ENCODE results near the gene XXYLT1. TPM values are rescaled to one million over a fixed set of nuclear protein-coding genes. Genes with fewer than 3 reads are reported as not detected.
"Not testable (repeated sequence)": the region's sequence is repeated elsewhere in the genome, so short reads cannot be mapped to it uniquely, and the experiment has no call there.

XXYLT1 gene
- total RNA-seq, 1 donor from 2014 or later, result 2.1 TPM

DNA sequence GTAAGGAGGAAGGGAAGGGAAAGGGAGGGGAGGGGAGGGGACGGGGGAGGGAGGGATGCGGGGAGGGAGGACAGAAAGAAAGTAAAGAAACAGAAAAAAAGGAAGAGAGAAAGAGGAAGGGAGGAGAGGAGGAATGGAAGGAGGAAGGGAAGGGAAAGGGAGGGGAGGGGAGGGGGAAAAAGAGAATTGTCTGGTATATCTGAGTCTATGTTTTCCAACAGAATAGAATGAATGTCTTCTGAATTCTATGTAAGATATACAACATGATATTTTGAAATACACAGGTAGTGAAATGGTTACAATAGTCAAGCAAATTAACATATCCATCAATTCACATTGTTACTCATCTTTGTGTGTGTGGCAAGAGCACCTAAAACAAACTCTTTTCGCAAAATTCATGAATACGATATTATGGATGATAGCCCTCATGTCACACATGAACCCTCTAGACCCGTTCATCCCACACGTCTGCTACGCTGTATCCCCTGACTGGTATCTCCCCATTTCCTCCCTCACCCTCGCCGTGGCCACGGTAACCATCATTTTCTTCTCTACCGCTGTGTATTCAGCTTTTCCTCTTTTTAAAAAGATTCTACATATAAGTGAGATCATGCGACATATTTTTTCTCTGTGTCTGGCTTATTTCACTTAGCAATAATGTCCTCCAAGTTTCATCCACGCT lies 168.9 kb downstream of the XXYLT1 start:
- intact Hi-C loops (cut with micrococcal nuclease), result loop anchor here (5.0 kb wide), 1 partner anchor 415 kb away; the partner anchor contains the start of gene FAM43A
- DNase-seq (no peak), ATAC-seq (no peak)

DNA sequence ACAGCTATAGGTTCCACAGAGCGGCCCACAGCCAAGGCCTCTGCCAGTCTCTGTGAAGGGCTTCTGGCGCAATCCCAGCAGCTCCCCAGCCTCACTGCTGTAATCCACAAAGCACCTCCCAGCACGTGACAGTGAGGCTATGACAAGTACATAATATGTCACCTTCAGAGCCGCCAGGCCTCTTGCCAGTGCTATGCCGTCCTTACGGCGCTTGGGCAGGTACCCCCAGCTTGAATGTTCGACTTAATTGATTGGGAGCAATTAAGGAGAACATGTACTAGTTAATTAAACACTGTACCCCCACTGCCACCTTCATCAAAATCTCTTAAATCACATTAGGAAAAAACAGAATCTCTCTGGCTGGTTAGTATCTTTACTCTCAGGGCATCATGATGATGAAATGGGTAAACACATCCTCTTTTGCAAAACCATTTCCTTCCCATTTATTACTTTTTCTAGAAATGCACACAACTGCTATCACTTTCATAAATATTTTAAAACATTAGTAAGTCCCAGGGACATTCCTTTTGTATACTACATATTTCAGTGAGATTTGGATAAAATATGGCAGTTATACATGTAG lies 169.9 kb downstream of the XXYLT1 start:
- intact Hi-C loops (cut with micrococcal nuclease), result loop anchor here (5.0 kb wide), 1 partner anchor 414 kb away; the partner anchor contains the start of gene FAM43A
- DNase-seq (peak; percentile 88), ATAC-seq (peak; percentile 81)

DNA sequence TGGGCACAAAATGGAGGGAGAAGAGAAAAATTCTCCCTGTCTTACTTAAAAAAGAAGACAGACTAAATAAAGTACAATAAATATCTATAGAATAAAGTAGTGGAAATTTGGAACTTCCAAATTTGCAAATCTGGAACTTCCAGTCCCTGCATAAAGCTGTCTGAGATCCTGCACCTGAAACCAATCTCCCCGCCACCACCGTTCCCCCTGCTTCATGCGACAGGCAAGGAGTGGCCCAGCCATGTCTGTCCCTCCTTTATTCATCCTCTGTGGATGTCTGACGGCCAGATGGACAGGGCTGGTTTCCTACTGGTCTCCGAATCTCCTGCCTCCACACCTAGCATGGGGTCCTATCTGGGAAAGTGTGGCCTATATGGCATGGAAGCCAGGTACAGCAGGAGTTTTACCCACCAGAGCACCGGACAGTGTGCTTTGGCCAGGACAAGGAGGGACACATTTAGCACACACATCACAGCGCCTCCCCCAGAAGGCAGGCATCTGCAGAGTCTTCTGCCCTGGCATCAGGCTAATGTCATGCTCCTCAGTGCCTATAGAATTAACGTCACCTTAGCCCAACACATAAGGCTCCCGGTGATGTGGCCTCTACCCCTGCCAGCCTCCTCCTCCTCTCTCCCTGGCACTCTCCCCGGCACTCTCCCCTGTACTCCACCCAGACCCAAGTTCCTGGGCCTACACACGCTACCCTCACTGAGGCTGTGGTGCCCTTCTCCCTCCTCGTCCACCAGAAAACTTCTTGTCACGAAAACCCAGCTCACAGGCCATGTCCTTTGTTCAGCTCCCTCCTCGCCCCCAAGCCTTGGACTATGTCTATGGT lies 170.8 kb downstream of the XXYLT1 start:
- intact Hi-C loops (cut with micrococcal nuclease), result loop anchor here (5.0 kb wide), 1 partner anchor 413 kb away; the partner anchor contains the start of gene FAM43A
- DNase-seq, result peak; percentile 18

DNA sequence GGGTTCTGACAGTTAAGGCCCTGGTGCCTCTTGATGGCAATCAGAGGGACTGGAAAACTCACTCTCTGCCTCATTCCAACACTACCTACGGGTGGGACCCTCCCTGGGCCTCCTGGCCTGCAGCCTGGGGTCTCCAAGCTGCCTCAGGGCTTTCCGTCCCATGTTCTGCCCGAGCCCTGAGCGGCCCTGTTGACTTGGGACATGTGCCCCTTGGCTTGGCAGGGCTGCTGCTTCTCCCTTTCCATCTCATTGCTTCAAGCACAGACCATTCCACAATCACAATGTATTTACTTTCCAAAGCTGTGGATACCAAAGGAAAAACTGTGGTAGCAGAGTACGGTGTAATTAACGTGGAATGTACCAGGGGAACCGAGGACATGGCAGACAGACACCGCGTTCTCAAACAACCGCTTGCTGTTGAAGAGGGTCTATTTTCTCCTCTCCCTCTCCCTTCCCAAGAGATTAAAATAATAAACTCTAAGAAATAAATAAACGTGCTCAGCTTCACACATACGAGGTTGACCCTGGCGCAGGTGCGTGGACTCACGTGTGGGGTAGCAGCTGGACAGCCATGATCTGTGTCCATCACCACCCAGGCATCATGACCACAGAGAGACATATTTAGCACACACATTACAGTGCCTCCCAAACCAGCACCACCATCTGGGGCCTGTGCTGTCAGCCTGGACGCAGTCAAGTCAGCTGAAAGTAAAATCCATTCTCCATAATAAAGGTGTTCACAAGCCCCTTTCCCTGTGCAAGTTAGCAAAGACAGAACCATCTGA lies 172.0 kb downstream of the XXYLT1 start:
- no peak for ATAC-seq
- peak; percentile 23 for DNase-seq
- intact Hi-C loops (cut with micrococcal nuclease), result no loop called here

More for the DNA sequence above, 170.8 kb downstream of the XXYLT1 start:
- peak; percentile 6 for ATAC-seq

DNA sequence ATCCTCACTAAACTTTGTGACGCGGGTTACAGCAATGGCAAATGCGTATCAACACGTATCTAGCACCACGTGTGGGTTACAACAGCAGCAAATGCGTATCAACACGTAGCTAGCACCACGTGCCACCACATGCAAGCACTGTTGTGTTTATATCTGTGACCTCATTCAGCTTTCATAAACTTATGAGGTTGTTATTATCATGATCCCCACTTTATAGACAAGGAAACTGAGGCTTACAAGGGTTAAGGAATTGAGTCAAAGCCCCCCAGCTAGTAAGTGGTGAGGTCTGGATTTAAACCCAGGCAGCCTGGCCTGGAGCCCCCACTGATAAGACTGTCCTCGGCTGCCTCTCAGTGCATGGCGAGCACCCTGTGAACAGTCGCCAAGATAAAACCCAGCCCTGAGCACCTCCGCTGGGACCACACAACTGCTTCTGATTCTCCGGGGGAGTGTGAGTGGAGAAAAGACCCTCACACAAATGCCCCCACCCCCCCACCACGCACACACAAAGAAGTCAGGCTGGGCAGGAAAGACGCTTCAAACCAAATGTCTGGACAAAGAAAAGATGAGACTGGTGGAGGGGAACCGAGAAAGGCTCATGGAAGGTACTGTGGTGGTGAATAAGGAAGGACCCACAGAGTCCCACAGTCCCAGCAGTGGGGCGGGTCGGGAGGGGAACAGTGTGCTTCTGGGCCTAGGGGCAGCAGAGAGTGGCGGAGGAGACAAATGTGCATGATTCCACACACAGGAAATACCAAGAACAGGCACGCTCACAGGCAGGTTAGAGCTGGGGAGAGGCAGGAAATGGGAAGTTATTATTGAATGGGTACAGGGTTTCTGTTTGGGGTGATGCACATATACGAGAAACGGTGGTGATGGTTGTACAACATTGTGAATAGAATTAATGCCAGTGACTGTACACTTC lies 173.4 kb downstream of the XXYLT1 start:
- ATAC-seq (peak; percentile 52), DNase-seq (peak; percentile 40)
- intact Hi-C loops (cut with micrococcal nuclease), result no loop called here

DNA sequence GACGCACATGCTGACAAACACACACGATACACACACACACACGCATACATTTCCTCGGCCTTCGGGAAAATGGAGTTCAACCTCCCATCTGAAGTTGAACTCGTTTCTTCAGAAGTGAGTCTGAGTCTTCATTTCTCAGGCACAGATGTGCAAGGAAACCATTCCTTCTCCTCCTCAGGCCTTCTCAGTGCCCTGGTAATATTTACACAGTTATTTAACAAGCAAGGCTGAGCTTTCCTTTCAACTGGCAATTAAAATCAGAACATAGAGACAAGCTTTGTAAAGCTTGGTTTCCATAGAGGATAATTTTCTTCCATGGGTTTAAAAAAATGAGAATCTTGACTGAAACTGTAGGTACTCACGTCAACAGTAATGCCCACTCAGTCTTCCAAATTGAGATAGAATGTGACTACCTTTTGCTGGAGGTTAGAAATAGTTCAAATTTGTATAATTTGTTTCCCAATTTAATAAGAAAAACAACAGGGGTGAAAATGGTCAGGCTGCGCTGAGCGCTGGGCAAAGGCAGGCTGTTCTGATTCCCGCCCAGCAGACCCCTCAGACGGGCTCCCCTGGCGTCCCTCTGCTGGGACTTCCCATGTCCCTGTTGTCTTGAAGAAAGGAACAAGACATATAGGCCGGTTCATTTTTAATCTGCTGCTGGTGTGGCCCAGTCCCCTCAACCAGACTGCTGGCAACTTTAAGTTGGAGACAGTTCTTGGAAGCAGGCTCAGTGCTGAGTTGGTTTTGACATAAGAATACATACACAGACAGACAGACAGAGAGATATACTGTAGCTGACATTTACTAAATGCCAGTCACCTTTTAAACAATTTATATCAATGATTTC lies 174.3 kb downstream of the XXYLT1 start:
- intact Hi-C loops (cut with micrococcal nuclease), result no loop called here
- DNase-seq (peak; percentile 21), ATAC-seq (peak; percentile 47)

DNA sequence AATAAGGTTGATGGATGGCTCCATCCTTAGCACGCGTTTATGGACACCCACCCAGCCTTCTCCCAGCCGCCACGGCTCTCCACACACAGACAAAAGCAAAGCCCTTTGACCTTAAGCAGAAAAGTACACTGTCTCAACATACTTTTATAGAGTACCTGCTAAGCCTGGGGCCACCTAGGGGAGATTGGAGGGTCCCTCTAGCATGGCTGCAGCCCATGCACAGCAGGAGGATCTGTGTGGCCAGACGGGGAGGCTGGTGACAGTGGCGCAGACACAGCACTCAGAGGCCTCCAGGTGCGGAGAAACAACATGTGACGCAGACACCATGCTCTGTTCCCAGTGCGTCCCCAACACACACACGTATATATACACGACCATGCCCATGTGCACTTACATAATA lies 174.9 kb downstream of the XXYLT1 start:
- ATAC-seq, result no peak
- intact Hi-C loops (cut with micrococcal nuclease), result no loop called here
- DNase-seq, result peak; percentile 14

DNA sequence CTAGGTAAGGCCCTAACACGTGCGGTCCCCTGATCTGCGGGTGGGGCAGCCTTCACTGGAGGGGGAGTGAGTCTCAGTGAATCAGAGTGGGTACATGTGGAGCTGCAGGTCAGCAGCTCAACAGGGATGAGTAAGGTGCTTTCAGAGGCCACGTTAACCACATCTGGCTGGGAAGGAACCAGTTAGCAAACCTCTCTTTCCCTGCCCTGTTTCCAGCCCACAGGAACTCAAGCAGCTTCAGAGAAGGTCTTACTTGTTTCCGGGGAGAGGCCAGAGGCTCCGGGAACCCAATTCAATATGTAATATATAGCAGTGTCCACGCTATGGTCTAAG lies 175.3 kb downstream of the XXYLT1 start:
- intact Hi-C loops (cut with micrococcal nuclease), result no loop called here
- DNase-seq, result no peak
- no peak for ATAC-seq

DNA sequence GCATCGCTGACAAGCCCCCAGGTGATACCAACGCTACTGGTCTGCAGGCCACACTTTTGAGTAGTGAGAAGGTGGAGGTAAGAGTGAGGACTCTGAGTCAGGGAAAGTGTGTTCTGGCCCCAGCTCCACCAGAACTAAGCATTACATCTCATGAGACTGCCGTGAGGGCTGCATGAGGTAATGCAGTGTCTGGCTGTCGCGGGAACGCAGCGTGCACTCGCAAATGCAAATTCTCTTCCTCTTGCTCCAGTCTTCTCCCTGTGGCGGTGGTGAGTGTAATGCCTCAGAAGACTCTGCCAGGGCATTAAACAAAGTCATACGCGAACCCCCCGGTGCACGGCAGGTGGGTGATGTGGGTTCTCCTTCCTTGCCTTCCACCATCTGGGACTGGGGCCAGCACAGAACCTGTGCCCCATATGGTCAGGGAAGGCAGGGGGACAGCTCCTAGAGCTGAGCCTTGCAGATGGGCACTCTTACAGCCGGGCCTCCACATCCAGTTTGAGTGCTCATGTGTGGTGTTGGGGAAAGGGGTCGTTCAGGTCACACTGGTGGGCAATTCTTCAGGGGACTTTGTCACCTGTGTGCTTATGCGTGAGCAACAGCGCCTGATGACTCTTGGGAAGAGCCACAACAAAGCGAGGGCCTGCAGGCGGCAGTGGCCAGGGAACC lies 175.8 kb downstream of the XXYLT1 start:
- no peak for ATAC-seq
- intact Hi-C loops (cut with micrococcal nuclease), result no loop called here
- DNase-seq, result peak; percentile 18

DNA sequence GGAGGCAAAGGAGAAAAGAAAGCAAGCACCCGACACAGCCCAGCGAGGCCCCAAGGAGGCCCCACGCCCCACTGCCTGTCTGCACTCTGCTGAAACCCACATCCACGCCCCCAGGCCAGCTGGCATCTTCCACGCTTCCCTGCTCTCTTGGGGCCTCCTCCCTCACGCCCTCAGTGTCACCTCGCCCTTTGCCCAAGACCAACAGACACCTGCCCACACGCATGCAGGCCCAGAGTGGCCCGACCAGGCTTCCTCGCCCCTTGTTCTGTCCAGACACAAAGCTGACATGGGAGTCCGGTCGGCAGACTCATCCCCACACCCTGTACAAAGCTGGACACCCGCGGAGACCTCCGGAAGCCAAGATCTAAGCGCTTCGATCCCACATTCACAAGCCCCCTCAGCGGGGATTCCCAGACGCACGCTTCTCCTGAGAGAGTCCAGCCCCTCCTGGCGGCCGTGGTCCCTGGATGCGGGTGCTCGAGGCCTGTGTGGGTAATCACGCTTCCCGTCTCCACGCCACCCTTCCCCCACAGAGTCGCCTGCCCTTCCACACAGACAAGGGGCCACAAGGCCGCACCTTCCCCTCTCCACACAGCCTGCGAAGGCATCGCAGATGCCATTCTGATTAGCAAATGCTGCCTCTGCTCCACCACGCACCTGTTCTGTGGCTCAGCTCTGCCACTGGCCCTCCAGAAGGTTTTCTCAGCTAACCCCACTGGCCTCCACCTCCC lies 176.6 kb downstream of the XXYLT1 start:
- DNase-seq, result peak; percentile 26
- intact Hi-C loops (cut with micrococcal nuclease), result no loop called here
- no peak for ATAC-seq

DNA sequence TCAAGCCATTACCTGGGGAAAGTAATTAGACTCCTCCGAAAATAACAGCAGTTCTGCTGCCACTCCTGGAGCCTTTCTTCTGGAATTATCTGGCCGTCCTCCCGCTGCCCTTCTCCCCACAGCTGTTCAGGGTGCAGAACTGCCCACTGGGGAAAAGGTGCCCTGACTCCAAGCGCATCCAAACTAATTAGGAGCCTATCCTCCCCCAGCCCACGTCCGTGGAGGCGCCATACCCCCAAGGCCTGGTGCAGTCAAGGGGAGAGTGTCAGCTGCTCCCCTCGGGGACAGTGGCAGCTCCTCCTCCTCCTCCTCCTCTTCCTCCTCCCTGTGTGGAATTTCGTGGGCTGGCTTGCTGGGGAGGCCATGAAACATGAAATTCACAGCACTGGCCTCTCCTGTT lies 177.2 kb downstream of the XXYLT1 start:
- no peak for DNase-seq
- intact Hi-C loops (cut with micrococcal nuclease), result no loop called here
- no peak for ATAC-seq

DNA sequence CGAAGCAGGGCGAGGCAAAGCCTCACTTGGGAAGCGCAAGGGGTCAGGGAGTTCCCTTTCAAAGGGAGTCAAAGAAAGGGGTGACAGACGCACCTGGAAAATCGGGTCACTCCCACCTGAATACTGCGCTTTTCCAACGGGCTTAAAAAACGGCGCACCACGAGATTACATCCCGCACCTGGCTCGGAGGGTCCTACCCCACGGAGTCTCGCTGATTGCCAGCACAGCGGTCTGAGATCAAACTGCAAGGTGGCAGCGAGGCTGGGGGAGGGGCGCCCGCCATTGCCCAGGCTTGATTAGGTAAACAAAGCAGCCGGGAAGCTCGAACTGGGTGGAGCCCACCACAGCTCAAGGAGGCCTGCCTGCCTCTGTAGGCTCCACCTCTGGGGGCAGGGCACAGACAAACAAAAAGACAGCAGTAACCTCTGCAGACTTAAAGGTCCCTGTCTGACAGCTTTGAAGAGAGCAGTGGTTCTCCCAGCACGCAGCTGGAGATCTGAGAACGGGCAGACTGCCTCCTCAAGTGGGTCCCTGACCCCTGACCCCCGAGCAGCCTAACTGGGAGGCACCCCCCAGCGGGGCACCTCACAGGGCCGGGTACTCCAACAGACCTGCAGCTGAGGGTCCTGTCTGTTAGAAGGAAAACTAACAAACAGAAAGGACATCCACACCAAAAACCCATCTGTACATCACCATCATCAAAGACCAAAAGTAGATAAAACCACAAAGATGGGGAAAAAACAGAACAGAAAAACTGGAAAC lies 182.9 kb downstream of the XXYLT1 start:
- peak; percentile 13 for DNase-seq
- intact Hi-C loops (cut with micrococcal nuclease); ATAC-seq: not testable (repeated sequence)

DNA sequence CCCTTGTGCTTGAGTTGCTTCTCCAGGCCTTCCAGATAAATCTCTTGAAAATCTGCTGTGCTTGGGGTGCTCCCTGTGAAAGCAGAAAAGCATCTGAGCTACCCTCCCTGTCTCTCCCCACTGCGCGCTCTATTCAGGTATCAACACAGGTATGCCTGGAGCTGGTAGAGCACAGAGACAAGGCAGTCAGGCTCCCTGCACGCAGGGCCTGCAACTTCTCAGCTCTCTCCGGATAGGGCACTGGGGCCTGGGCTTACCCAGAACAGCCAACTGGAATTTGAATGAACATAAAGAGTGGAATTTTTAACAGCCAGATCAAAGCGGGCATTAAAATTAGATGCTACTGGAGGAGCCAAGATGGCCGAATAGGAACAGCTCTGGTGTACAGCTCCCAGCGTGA lies 183.6 kb downstream of the XXYLT1 start:
- DNase-seq (peak; percentile 6), ATAC-seq (peak; percentile 10)
- intact Hi-C loops (cut with micrococcal nuclease), result no loop called here

DNA sequence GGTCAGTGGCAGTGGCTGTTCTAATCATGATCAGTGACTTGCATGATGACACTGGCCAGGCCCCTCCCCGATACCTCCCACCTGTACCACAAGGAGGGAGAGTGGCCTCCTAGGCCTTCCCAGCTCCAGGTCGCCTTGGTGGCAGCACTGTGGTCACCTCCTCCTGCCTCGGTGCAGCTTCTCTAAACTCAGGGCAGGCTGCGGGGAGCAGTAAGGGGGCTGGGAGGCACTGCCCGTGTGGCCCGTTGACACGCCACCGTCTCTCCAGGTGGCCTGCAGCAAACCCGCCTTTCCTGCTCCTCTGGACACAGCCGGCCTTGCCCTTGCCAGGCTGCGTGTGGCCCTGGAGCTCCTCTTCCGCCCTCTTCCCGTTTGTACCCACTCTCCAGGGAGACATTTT lies 184.1 kb downstream of the XXYLT1 start:
- ATAC-seq (no peak), DNase-seq (peak; percentile 12)
- intact Hi-C loops (cut with micrococcal nuclease), result no loop called here

DNA sequence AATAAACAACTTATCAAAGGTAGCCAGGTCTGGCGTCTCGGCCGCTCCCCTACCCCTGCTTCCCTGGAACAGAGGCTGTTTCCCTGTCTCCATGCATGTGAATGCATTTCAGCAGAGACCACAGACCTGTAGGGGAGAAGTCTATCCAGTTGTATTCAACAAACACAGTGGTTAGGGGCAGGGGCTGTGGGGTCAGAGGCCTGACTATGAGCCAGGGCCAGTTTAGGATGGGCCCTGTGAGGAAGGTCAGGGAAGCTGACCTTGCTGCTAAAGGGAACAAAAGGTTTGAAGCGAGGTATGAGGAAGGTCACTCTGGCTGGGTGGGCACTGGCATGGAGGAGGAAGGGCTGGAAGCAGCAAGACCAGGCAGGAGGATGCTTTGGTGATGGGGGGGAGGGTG lies 184.6 kb downstream of the XXYLT1 start:
- no peak for ATAC-seq
- intact Hi-C loops (cut with micrococcal nuclease), result no loop called here
- DNase-seq, result peak; percentile 6

Data from left ventricle myocardium superior (tissue), 1 donor.